A549 (cell line): ENCODE data around the gene NAPSA. TPM values are rescaled to one million over a fixed set of nuclear protein-coding genes. Genes with fewer than 3 reads are reported as not detected.

Source experiments
- ATAC-seq, 2 experiments: fragments of 200-7000 bp in 1 of 2; fragments of >200 bp in 1 of 2; cut with Nextera tagmentation in 1 of 2; cut with Tn5 transposase in 1 of 2; 3 replicates each; pipeline versions ENCODE4 v1.8.0 to v1.9.1; 2018 to 2020; ENCODE audit warnings: mild to moderate bottlenecking in 1 of 2, moderate library complexity in 1 of 2
- CTCF ChIA-PET: fragments of 300-600 bp; sonication (Branson Sonifier 250); formaldehyde crosslinking; extraction: SDS; loops from one replicate; lab custom pipeline; 2021; ENCODE audit warnings: antibody characterized with exemption, inconsistent platforms; lab: Yijun Ruan, JAX
- POLR2A ChIA-PET: fragments of 350-600 bp; formaldehyde crosslinking; extraction: SDS; loops from one replicate; lab custom pipeline; 2021; ENCODE audit warnings: antibody characterized with exemption, inconsistent platforms; lab: Yijun Ruan, JAX
- DNase-seq, 2 experiments: peaks; one replicate each; pipeline versions ENCODE4 v3.0.0 to v3.0.0-alpha.2; 2011 to 2016; ENCODE audit warnings: low read depth in 1 of 2, low spot score in 1 of 2
- FAIRE-seq: peaks from 2 replicates; lab custom pipeline; 2011; peaks lifted over from hg19 to GRCh38; lab: Jason Lieb, UNC
- H3K27ac ChIP-seq, 2 experiments: fragments of >200 bp; sonication (Bioruptor Twin); formaldehyde crosslinking; 3 replicates each; pipeline ENCODE4 v1.5.1; 2016 to 2017
- H3K4me1 ChIP-seq: fragments of >200 bp; sonication (Bioruptor Twin); formaldehyde crosslinking; 3 replicates; pipeline ENCODE4 v1.6.1; 2016
- H3K4me2 ChIP-seq: fragments of >200 bp; sonication (Bioruptor Twin); formaldehyde crosslinking; 3 replicates; pipeline ENCODE4 v1.6.1; 2016
- H3K4me3 ChIP-seq: fragments of >200 bp; sonication (Bioruptor Twin); formaldehyde crosslinking; 3 replicates; pipeline ENCODE4 v1.5.1; 2016
- H3K9me3 ChIP-seq: fragments of >200 bp; sonication (Bioruptor Twin); formaldehyde crosslinking; 3 replicates; pipeline ENCODE4 v1.6.1; 2016
- BCL3 ChIP-seq: fragments of >200 bp; sonication (Bioruptor Twin); formaldehyde crosslinking; IDR thresholded peaks from 3 replicates; pipeline ENCODE4 v1.6.1; 2016
- CHD2 ChIP-seq: fragments of 150-350 bp; IDR thresholded peaks from 2 replicates; pipeline ENCODE4 v1.6.1; 2014; ENCODE audit warnings: low read length; ENCODE audit not compliant: partially characterized antibody
- CTCF ChIP-seq: fragments of >200 bp; sonication (Bioruptor Twin); formaldehyde crosslinking; IDR thresholded peaks from 3 replicates; pipeline ENCODE4 v1.5.1; 2016
- EP300 ChIP-seq, 2 experiments: fragments of >200 bp; sonication (Bioruptor Twin); formaldehyde crosslinking; IDR thresholded peaks; 2 replicates in 1 of 2; 3 replicates in 1 of 2; pipeline ENCODE4 v1.6.1; 2016 to 2017
- ESRRA ChIP-seq: fragments of 150-350 bp; IDR thresholded peaks from 2 replicates; pipeline ENCODE4 v1.6.1; 2014; ENCODE audit warnings: mild to moderate bottlenecking, low read length, borderline replicate concordance
- FOSL2 ChIP-seq, 2 experiments: fragments of 450-650 bp in 1 of 2; fragments of >200 bp in 1 of 2; sonication (Bioruptor Twin) in 1 of 2; formaldehyde crosslinking; IDR thresholded peaks; 2 replicates each; pipeline versions ENCODE4 v1.5.0 to v1.6.1; 2016 to 2020; ENCODE audit warnings: mild to moderate bottlenecking in 1 of 2, moderate library complexity in 1 of 2
- GATA3 ChIP-seq: IDR thresholded peaks from 2 replicates; pipeline ENCODE4 v1.6.1; 2012; ENCODE audit warnings: borderline replicate concordance
- HOXB13 ChIP-seq: fragments of 250-450 bp; sonication (Bioruptor Pico); IDR thresholded peaks from 2 replicates; pipeline ENCODE4 v1.5.0; 2020; ENCODE audit warnings: low read depth, mild to moderate bottlenecking, moderate library complexity
- HOXB5 ChIP-seq: fragments of 250-450 bp; sonication (Bioruptor Pico); IDR thresholded peaks from 2 replicates; pipeline ENCODE4 v1.5.0; 2020; ENCODE audit warnings: mild to moderate bottlenecking, moderate library complexity
- MAFK ChIP-seq: fragments of 450-650 bp; IDR thresholded peaks from 2 replicates; pipeline ENCODE4 v1.6.1; 2014; ENCODE audit not compliant: partially characterized antibody
- PHF8 ChIP-seq: fragments of 200-600 bp; sonication (generic); IDR thresholded peaks from 2 replicates; pipeline ENCODE4 v1.6.1; 2016; ENCODE audit warnings: low read depth, mild to moderate bottlenecking, antibody characterized with exemption, moderate library complexity, borderline replicate concordance
- POLR2A ChIP-seq: IDR thresholded peaks from 2 replicates; pipeline ENCODE4 v1.6.1; 2012; ENCODE audit warnings: mild to moderate bottlenecking, low read length
- RAD21 ChIP-seq, 2 experiments: fragments of >200 bp in 1 of 2; sonication (Bioruptor Twin) in 1 of 2; formaldehyde crosslinking in 1 of 2; IDR thresholded peaks in 1 of 2; conservative IDR thresholded peaks in 1 of 2; 2 replicates in 1 of 2; 3 replicates in 1 of 2; pipeline ENCODE4 v1.6.1; 2012 to 2018; ENCODE audit warnings: inconsistent platforms in 1 of 2
- RCOR1 ChIP-seq: fragments of 150-350 bp; IDR thresholded peaks from 2 replicates; pipeline ENCODE4 v1.6.1; 2014; ENCODE audit warnings: antibody characterized with exemption, low read length, low read depth
- RFX5 ChIP-seq: fragments of 450-650 bp; IDR thresholded peaks from 2 replicates; pipeline ENCODE4 v1.7.1; 2014; ENCODE audit warnings: antibody characterized with exemption, mild to moderate bottlenecking, moderate library complexity
- SMC3 ChIP-seq: fragments of >200 bp; sonication (Bioruptor Twin); formaldehyde crosslinking; IDR thresholded peaks from 3 replicates; pipeline ENCODE4 v1.6.1; 2018; ENCODE audit warnings: inconsistent platforms
- SREBF2 ChIP-seq: fragments of 450-650 bp; IDR thresholded peaks from 2 replicates; pipeline ENCODE4 v1.6.1; 2014; ENCODE audit warnings: mild to moderate bottlenecking, moderate library complexity
- ZFP36 ChIP-seq: fragments of 450-650 bp; IDR thresholded peaks from 2 replicates; pipeline ENCODE4 v1.6.1; 2014; ENCODE audit warnings: borderline replicate concordance; ENCODE audit not compliant: partially characterized antibody
- ZNF302 ChIP-seq: fragments of 250-450 bp; sonication (Bioruptor Pico); IDR thresholded peaks from 2 replicates; pipeline ENCODE4 v1.9.0; 2021; ENCODE audit warnings: inconsistent platforms, mild to moderate bottlenecking, moderate library complexity
- WGBS: methylation state at CpG from one replicate; pipeline ENCODE4 v1.1.6; 2017; ENCODE audit errors: missing lambda C conversion rate; 5-methylcytosine and 5-hydroxymethylcytosine counted together
- polyA plus RNA-seq, 4 experiments: library from polyadenylated mRNA; depleted of rRNA in 3 of 4; stranded (reverse); fragments of >200 nt; fragmentation: RNase III in 1 of 4; extraction: RNeasy Plus Mini Kit Qiagen cat#74134 plus additional on column Dnase treatment in 1 of 4; gene quantifications; 2 replicates in 3 of 4; 3 replicates in 1 of 4; pipeline ENCODE4 v1.2.3, GENCODE V29; 2011 to 2017
- TF ChIP-seq, protein P1 (sequence below): fragments of >200 bp; sonication (Bioruptor Twin); formaldehyde crosslinking; IDR thresholded peaks from 2 replicates; pipeline ENCODE4 v1.6.1; 2016

Gene NAPSA
- polyA plus RNA-seq, 2 of the 4 experiments (the other 2 are of a cell fraction), result 1.3 to 1.5 TPM

DNA sequence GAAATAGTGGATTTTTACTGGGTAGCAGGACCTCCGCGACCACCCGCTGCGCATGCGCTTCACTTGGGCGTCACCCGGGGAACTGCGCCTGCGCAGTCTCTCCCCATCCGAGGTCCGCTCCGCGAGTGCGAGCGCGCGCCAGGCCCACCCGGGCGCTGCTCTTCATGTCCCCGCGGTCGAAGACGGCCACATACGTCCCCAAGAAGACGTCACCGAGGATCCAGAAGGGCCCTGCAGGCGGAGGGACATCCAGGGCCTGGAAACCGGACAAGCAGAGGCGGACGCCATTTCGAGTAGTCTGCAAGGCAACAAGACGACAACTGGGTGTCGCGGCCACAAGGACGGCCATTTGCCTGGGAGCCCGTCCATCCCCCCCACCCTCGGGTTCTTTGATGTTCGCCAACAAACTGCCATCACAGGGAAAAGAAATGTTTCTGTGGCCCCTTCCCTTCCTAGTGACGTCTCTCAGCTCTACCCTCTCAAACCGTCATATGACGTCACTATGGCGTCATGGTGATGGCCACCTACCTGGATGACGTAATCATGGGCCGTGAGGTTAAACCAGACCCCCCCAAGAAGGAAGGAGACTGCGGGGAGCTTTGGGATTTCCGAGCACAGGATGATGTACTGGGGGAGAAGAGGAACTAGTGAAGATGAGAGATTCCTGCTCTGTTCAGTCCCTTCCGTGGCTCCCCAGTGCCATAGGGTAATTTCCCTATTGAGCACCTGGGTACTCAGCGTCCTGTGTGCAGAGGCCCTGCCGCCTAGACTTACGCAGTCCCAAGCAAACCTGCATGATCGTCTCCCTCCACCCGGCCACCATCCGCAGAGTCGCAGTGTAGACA is 6.7 kb downstream of the NAPSA start:
- ATAC-seq, result no peak
- Histone ChIP-seq H3K27ac (no peak overlapping the region), H3K4me3 (no peak overlapping the region), H3K9me3 (no peaks in the 10 kb centered on the region)
- TF ChIP-seq ZFP36 (no peak), HOXB13 (CRISPR knock-in tag) (no peak), SMC3 (no peak), FOSL2 (IDR thresholded peaks at IDR 0.05) (no peak), FOSL2 (CRISPR knock-in tag; IDR thresholded peaks at IDR 0.05) (peak; percentile 4; the same call in 1 of the 2 replicates), CHD2 (no peak), SREBF2 (no peak), GATA3 (no peak)
- TF ChIP-seq, all 56 proteins: peak for 1
- 87% methylated on average over 54 of the region's 54 CpGs for whole genome bisulfite sequencing
- ChIA-PET CTCF (interaction anchor here (1.0 to 4.0 kb wide), 10 partner anchors 10 to 421 kb away, joined by 3 to 53 read pairs (median 9); partner anchors contain the start of gene NR1H2), POLR2A (interaction anchor here (1.9 kb wide), 1 partner anchor 10 kb away, joined by 5 read pairs; no protein-coding TSS in a partner anchor)
- DNase-seq (no peak), FAIRE-seq (no peak)
- Histone ChIP-seq H3K4me1 (0 out of 3 replicates have a peak, but pooled peaks cover 5% of the 10 kb centered on the region), H3K4me2 (no peak overlapping the region)

- H3K9me3 ChIP-seq, result no peaks in the 10 kb centered on the region
- DNase-seq (peak; percentile 68 to 82), ATAC-seq (peak; percentile 84 to 89), FAIRE-seq (peak; percentile 86)
- ChIA-PET CTCF (interaction anchor here (0.5 to 4.0 kb wide), 57 partner anchors 8 to 1224 kb away, joined by 3 to 53 read pairs (median 4); partner anchors contain the start of genes NAPSA and NR1H2), POLR2A (interaction anchor here (0.8 to 1.9 kb wide), 4 partner anchors 11 to 199 kb away, joined by 3 to 5 read pairs (median 5); partner anchors contain the start of genes KCNC3 and POLD1)
- H3K4me1 ChIP-seq, result no peaks in the 10 kb centered on the region
- WGBS, result 32% methylated on average over 54 of the region's 54 CpGs
- H3K27ac ChIP-seq, result peak overlapping the region; percentile 73 to 79
- TF ChIP-seq CTCF (peak; percentile 90), RAD21 (conservative IDR thresholded peaks at IDR 0.05 in 1 of 2, IDR thresholded peaks at IDR 0.05 in 1 of 2) (peak; percentile 90 to 93), RCOR1 (no peak), HOXB5 (CRISPR knock-in tag) (no peak), ZFP36 (peak; percentile 56), POLR2A (no peak), SMC3 (peak; percentile 77)
- H3K4me2 ChIP-seq, result peak overlapping the region; percentile 87
- H3K4me3 ChIP-seq, result peak overlapping the region; percentile 48
Observed at GRCh38 chr19:50357178-50358100, 8.0 kb downstream of the NAPSA start.

- ATAC-seq (no peak), FAIRE-seq (no peak), DNase-seq (no peak)
- Histone ChIP-seq H3K4me1 (no peaks in the 10 kb centered on the region), H3K4me2 (peak overlapping the region; percentile 87), H3K4me3 (no peak overlapping the region; the same call in 2 of the 3 replicates), H3K9me3 (no peaks in the 10 kb centered on the region), H3K27ac (no peak overlapping the region)
- ChIA-PET POLR2A (interaction anchor here (0.7 to 1.9 kb wide), 4 partner anchors 12 to 427 kb away, joined by 4 to 5 read pairs (median 5); partner anchors contain the start of genes KCNC3 and POLD1), CTCF (interaction anchor here (0.6 to 4.0 kb wide), 52 partner anchors 8 to 562 kb away, joined by 3 to 53 read pairs (median 4); partner anchors contain the start of genes NAPSA and NR1H2)
- 19% methylated on average over 13 of the region's 13 CpGs for WGBS
- no peak for TF ChIP-seq MAFK
- no peak for TF ChIP-seq BCL3
- TF ChIP-seq CTCF, result no peak
- no peak for TF ChIP-seq EP300 (IDR thresholded peaks at IDR 0.05)
- TF ChIP-seq PHF8, result no peak
- TF ChIP-seq, protein P1, sequence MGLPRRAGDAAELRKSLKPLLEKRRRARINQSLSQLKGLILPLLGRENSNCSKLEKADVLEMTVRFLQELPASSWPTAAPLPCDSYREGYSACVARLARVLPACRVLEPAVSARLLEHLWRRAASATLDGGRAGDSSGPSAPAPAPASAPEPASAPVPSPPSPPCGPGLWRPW, result no peak
- TF ChIP-seq ZNF302, result no peak
- TF ChIP-seq POLR2A, result no peak
- TF ChIP-seq RFX5, result no peak
- no peak for TF ChIP-seq ESRRA
Observed at GRCh38 chr19:50356691-50357177, 8.7 kb downstream of the NAPSA start.
